SK-N-SH (cell line): Measurements from ENCODE around the gene UFC1. TPM values are rescaled to one million over a fixed set of nuclear protein-coding genes. Genes with fewer than 3 reads are reported as not detected.

Experiments
- CTCF ChIA-PET: fragments of 300-600, 350-600 bp; formaldehyde crosslinking; extraction: SDS; loops from one replicate; lab custom pipeline; 2021; lab: Yijun Ruan, JAX
- POLR2A ChIA-PET: fragments of 350-600 bp; sonication (Branson Sonifier 250); formaldehyde crosslinking; extraction: SDS; loops from one replicate; lab custom pipeline; 2020; ENCODE audit warnings: antibody characterized with exemption, inconsistent platforms; lab: Yijun Ruan, JAX
- DNase-seq: peaks from one replicate; pipeline ENCODE4 v3.0.0; 2012
- H2AFZ ChIP-seq: fragments of 200-600 bp; sonication (generic); 2 replicates; pipeline ENCODE4 v1.8.1; 2016; ENCODE audit warnings: antibody characterized with exemption, mild to moderate bottlenecking, low read depth
- H3F3A ChIP-seq: fragments of 200-600 bp; sonication (generic); replicated peaks from 2 replicates; pipeline ENCODE3; 2016; ENCODE audit warnings: antibody characterized with exemption, mild to moderate bottlenecking; ENCODE audit not compliant: insufficient read depth
- H3K27ac ChIP-seq, 2 experiments: fragments of 200-500 bp in 1 of 2; fragments of 200-600 bp in 1 of 2; sonication (Bioruptor generic) in 1 of 2; sonication (generic), shearing (Covaris generic) in 1 of 2; 2 replicates each; pipeline versions ENCODE4 v1.5.1 to v1.6.1; 2014 to 2016; ENCODE audit warnings: low read depth in 2 of 2, inconsistent platforms in 1 of 2, low read length in 1 of 2, mild to moderate bottlenecking in 1 of 2, mixed read lengths in 1 of 2
- H3K27me3 ChIP-seq: fragments of 200-600 bp; sonication (generic), shearing (Covaris generic); 2 replicates; pipeline ENCODE4 v1.6.1; 2016; ENCODE audit warnings: mixed run types; ENCODE audit not compliant: insufficient read depth
- H3K36me3 ChIP-seq, 2 experiments: fragments of 200-500 bp in 1 of 2; fragments of 200-600 bp in 1 of 2; sonication (Bioruptor generic) in 1 of 2; sonication (generic) in 1 of 2; replicated peaks in 1 of 2; 2 replicates each; pipeline versions ENCODE3 to v1.5.1; 2014 to 2016; ENCODE audit warnings: low read length in 1 of 2, mild to moderate bottlenecking in 1 of 2; ENCODE audit not compliant: insufficient read depth in 2 of 2, control insufficient read depth in 1 of 2
- H3K4me1 ChIP-seq, 2 experiments: fragments of 200-500 bp in 1 of 2; fragments of 200-600 bp in 1 of 2; sonication (Bioruptor generic) in 1 of 2; sonication (generic), shearing (Covaris generic) in 1 of 2; 2 replicates each; pipeline versions ENCODE4 v1.5.1 to v1.6.1; 2014 to 2016; ENCODE audit warnings: low read depth in 1 of 2, low read length in 1 of 2, mixed run types in 1 of 2; ENCODE audit not compliant: insufficient read depth in 2 of 2, control insufficient read depth in 1 of 2
- H3K4me2 ChIP-seq: fragments of 200-600 bp; sonication (generic), shearing (Covaris generic); 2 replicates; pipeline ENCODE4 v1.6.1; 2017; ENCODE audit warnings: mixed run types
- H3K4me3 ChIP-seq, 2 experiments: fragments of 200-500 bp in 1 of 2; fragments of 200-600 bp in 1 of 2; sonication (Bioruptor generic) in 1 of 2; sonication (generic), shearing (Covaris generic) in 1 of 2; 2 replicates each; pipeline versions ENCODE4 v1.5.1 to v1.8.1; 2014 to 2016; ENCODE audit warnings: low read depth in 2 of 2, inconsistent platforms in 1 of 2, low read length in 1 of 2, mild to moderate bottlenecking in 1 of 2, mixed read lengths in 1 of 2, moderate library complexity in 1 of 2
- H3K79me2 ChIP-seq: fragments of 200-600 bp; sonication (generic); 2 replicates; pipeline ENCODE4 v1.8.1; 2017; ENCODE audit warnings: mild to moderate bottlenecking; ENCODE audit not compliant: insufficient read depth
- H3K9ac ChIP-seq: fragments of 200-600 bp; sonication (generic); 2 replicates; pipeline ENCODE4 v1.6.1; 2017; ENCODE audit warnings: mixed run types
- H3K9me2 ChIP-seq: fragments of 200-600 bp; sonication (generic); 2 replicates; pipeline ENCODE4 v1.6.1; 2017; ENCODE audit warnings: mixed run types
- H3K9me3 ChIP-seq: fragments of 200-600 bp; sonication (generic); 2 replicates; pipeline ENCODE4 v1.6.1; 2017; ENCODE audit warnings: mixed run types, mild to moderate bottlenecking, moderate library complexity
- H4K20me1 ChIP-seq: fragments of 200-600 bp; sonication (generic); 2 replicates; pipeline ENCODE4 v1.6.1; 2017; ENCODE audit warnings: mild to moderate bottlenecking, mixed run types; ENCODE audit not compliant: insufficient read depth
- CHD2 ChIP-seq: fragments of 150-350 bp; IDR thresholded peaks from 2 replicates; pipeline ENCODE4 v1.6.1; 2018; ENCODE audit warnings: low read length; ENCODE audit not compliant: partially characterized antibody
- EP300 ChIP-seq, 2 experiments: IDR thresholded peaks; 2 replicates each; pipeline versions ENCODE4 v1.4.0 to v1.6.1; 2012; ENCODE audit warnings: borderline replicate concordance in 1 of 2, low read depth in 1 of 2, low read length in 1 of 2
- FOSL2 ChIP-seq: IDR thresholded peaks from 2 replicates; pipeline ENCODE4 v1.4.0; 2012; ENCODE audit warnings: low read depth, mild to moderate bottlenecking, moderate library complexity, borderline replicate concordance
- FOXM1 ChIP-seq: IDR thresholded peaks from 2 replicates; pipeline ENCODE4 v1.4.0; 2012; ENCODE audit warnings: low read depth, mild to moderate bottlenecking
- JUND ChIP-seq: IDR thresholded peaks from 2 replicates; pipeline ENCODE4 v1.4.0; 2012
- NRF1 ChIP-seq: IDR thresholded peaks from 2 replicates; pipeline ENCODE4 v1.6.1; 2012; ENCODE audit warnings: low read depth, mild to moderate bottlenecking, low read length
- RCOR1 ChIP-seq: fragments of 150-350 bp; IDR thresholded peaks from 2 replicates; pipeline ENCODE4 v1.6.1; 2017; ENCODE audit warnings: antibody characterized with exemption, low read length
- RFX5 ChIP-seq: IDR thresholded peaks from 2 replicates; pipeline ENCODE4 v1.6.1; 2012; ENCODE audit warnings: mild to moderate bottlenecking, improper control_type of control experiment, low read length
- RXRA ChIP-seq: IDR thresholded peaks from 2 replicates; pipeline ENCODE4 v1.4.0; 2012; ENCODE audit warnings: low read depth, mild to moderate bottlenecking, borderline replicate concordance
- SIN3A ChIP-seq: IDR thresholded peaks from 2 replicates; pipeline ENCODE4 v1.6.1; 2012; ENCODE audit warnings: low read depth, mild to moderate bottlenecking, low read length, moderate library complexity, borderline replicate concordance
- SMC3 ChIP-seq: IDR thresholded peaks from 2 replicates; pipeline ENCODE4 v1.6.1; 2012; ENCODE audit warnings: low read depth, low read length, improper control_type of control experiment
- TAF1 ChIP-seq: IDR thresholded peaks from 2 replicates; pipeline ENCODE4 v1.6.1; 2012; ENCODE audit warnings: low read depth, mild to moderate bottlenecking, low read length, moderate library complexity, borderline replicate concordance
- TEAD4 ChIP-seq: IDR thresholded peaks from 2 replicates; pipeline ENCODE4 v1.4.0; 2012; ENCODE audit warnings: mild to moderate bottlenecking, borderline replicate concordance; ENCODE audit not compliant: insufficient read depth
- WGBS: methylation state at CpG from one replicate; pipeline ENCODE4 v1.1.6; 2017; ENCODE audit warnings: low lambda C conversion rate; 5-methylcytosine and 5-hydroxymethylcytosine counted together
- polyA plus RNA-seq, 3 experiments: library from polyadenylated mRNA; depleted of rRNA; stranded (reverse); fragments of >200 nt; gene quantifications; 2 replicates each; pipeline ENCODE4 v1.2.3, GENCODE V29; 2012
- TF ChIP-seq, protein P1 (sequence below): IDR thresholded peaks from 2 replicates; pipeline ENCODE4 v1.4.0; 2012; ENCODE audit warnings: low read depth
- TF ChIP-seq, protein P2 (sequence below): fragments of 150-350 bp; IDR thresholded peaks from 2 replicates; pipeline ENCODE4 v1.6.1; 2016; ENCODE audit warnings: mild to moderate bottlenecking, low read depth, low read length
- TF ChIP-seq, protein P3 (sequence below): IDR thresholded peaks from 2 replicates; pipeline ENCODE4; 2012
- TF ChIP-seq, protein P4 (sequence below): IDR thresholded peaks from 2 replicates; pipeline ENCODE4 v1.6.1; 2012; ENCODE audit warnings: mild to moderate bottlenecking, low read depth, low read length, moderate library complexity
- TF ChIP-seq, protein P5 (sequence below): fragments of 150-350 bp; IDR thresholded peaks from 2 replicates; pipeline ENCODE4 v1.6.1; 2017; ENCODE audit warnings: antibody characterized with exemption, low read length, low read depth, borderline replicate concordance
- TF ChIP-seq, protein P6 (sequence below): fragments of 200-600 bp; sonication (generic); IDR thresholded peaks from 2 replicates; pipeline ENCODE4 v1.6.1; 2017; ENCODE audit warnings: antibody characterized with exemption, mild to moderate bottlenecking, moderate library complexity

Gene UFC1
- polyA plus RNA-seq, 1 of the 3 experiments (the other 2 are of a cell fraction): 150 TPM

DNA sequence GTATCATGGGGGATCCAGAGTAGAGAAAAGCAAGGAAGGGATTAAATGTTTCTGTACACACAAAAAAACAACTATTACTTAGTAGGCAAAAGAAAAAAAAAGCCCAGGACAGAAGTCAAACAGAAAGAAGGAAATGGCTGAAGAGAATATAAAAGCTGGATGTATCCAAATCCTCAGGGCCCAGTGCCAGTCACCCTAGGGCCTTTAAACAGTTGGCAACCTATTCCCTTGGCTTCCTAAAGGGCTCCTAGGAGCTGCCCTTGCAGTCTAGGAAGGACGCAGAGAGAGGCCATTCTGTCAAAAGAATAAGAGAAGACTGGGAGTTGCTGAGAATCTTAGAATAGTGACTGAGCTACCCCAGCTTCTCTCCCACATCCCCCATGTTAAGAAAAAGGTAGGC lies 18.6 kb downstream of the UFC1 start:
- DNase-seq: no peak
- Histone ChIP-seq H3K9me2 (no peaks in the 10 kb centered on the region), H3K27ac (no peak overlapping the region), H3K4me1 (peaks cover 0 to 17% of the 10 kb centered on the region in 2 experiments; a peak in 1 of 4 replicates), H3K9me3 (no peaks in the 10 kb centered on the region), H3K9ac (no peak overlapping the region), H3K4me2 (no peak overlapping the region), H3K4me3 (no peak overlapping the region)
- WGBS: 71% methylated on average over 1 of the region's 1 CpG
- CTCF ChIA-PET: no interaction called here
- TF ChIP-seq, protein P1, sequence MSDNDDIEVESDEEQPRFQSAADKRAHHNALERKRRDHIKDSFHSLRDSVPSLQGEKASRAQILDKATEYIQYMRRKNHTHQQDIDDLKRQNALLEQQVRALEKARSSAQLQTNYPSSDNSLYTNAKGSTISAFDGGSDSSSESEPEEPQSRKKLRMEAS: no peak
- TF ChIP-seq TEAD4 (no peak), RFX5 (no peak), EP300 (IDR thresholded peaks at IDR 0.05; ENCODE audit: borderline replicate concordance in 1 of 2, low read depth in 1 of 2, low read length in 1 of 2) (no peak), RCOR1 (no peak), CHD2 (no peak), SIN3A (no peak), SMC3 (no peak), FOXM1 (no peak), RXRA (no peak), TAF1 (no peak), NRF1 (no peak), FOSL2 (no peak), JUND (no peak)
- TF ChIP-seq, protein P2, sequence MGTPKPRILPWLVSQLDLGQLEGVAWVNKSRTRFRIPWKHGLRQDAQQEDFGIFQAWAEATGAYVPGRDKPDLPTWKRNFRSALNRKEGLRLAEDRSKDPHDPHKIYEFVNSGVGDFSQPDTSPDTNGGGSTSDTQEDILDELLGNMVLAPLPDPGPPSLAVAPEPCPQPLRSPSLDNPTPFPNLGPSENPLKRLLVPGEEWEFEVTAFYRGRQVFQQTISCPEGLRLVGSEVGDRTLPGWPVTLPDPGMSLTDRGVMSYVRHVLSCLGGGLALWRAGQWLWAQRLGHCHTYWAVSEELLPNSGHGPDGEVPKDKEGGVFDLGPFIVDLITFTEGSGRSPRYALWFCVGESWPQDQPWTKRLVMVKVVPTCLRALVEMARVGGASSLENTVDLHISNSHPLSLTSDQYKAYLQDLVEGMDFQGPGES: no peak
- TF ChIP-seq, protein P3, sequence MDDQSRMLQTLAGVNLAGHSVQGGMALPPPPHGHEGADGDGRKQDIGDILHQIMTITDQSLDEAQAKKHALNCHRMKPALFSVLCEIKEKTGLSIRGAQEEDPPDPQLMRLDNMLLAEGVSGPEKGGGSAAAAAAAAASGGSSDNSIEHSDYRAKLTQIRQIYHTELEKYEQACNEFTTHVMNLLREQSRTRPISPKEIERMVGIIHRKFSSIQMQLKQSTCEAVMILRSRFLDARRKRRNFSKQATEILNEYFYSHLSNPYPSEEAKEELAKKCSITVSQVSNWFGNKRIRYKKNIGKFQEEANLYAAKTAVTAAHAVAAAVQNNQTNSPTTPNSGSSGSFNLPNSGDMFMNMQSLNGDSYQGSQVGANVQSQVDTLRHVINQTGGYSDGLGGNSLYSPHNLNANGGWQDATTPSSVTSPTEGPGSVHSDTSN: no peak
- TF ChIP-seq, protein P4, sequence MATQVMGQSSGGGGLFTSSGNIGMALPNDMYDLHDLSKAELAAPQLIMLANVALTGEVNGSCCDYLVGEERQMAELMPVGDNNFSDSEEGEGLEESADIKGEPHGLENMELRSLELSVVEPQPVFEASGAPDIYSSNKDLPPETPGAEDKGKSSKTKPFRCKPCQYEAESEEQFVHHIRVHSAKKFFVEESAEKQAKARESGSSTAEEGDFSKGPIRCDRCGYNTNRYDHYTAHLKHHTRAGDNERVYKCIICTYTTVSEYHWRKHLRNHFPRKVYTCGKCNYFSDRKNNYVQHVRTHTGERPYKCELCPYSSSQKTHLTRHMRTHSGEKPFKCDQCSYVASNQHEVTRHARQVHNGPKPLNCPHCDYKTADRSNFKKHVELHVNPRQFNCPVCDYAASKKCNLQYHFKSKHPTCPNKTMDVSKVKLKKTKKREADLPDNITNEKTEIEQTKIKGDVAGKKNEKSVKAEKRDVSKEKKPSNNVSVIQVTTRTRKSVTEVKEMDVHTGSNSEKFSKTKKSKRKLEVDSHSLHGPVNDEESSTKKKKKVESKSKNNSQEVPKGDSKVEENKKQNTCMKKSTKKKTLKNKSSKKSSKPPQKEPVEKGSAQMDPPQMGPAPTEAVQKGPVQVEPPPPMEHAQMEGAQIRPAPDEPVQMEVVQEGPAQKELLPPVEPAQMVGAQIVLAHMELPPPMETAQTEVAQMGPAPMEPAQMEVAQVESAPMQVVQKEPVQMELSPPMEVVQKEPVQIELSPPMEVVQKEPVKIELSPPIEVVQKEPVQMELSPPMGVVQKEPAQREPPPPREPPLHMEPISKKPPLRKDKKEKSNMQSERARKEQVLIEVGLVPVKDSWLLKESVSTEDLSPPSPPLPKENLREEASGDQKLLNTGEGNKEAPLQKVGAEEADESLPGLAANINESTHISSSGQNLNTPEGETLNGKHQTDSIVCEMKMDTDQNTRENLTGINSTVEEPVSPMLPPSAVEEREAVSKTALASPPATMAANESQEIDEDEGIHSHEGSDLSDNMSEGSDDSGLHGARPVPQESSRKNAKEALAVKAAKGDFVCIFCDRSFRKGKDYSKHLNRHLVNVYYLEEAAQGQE: no peak
- TF ChIP-seq, protein P5, sequence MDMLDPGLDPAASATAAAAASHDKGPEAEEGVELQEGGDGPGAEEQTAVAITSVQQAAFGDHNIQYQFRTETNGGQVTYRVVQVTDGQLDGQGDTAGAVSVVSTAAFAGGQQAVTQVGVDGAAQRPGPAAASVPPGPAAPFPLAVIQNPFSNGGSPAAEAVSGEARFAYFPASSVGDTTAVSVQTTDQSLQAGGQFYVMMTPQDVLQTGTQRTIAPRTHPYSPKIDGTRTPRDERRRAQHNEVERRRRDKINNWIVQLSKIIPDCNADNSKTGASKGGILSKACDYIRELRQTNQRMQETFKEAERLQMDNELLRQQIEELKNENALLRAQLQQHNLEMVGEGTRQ: no peak
- TF ChIP-seq, protein P6, sequence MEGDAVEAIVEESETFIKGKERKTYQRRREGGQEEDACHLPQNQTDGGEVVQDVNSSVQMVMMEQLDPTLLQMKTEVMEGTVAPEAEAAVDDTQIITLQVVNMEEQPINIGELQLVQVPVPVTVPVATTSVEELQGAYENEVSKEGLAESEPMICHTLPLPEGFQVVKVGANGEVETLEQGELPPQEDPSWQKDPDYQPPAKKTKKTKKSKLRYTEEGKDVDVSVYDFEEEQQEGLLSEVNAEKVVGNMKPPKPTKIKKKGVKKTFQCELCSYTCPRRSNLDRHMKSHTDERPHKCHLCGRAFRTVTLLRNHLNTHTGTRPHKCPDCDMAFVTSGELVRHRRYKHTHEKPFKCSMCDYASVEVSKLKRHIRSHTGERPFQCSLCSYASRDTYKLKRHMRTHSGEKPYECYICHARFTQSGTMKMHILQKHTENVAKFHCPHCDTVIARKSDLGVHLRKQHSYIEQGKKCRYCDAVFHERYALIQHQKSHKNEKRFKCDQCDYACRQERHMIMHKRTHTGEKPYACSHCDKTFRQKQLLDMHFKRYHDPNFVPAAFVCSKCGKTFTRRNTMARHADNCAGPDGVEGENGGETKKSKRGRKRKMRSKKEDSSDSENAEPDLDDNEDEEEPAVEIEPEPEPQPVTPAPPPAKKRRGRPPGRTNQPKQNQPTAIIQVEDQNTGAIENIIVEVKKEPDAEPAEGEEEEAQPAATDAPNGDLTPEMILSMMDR: no peak
- TF ChIP-seq, all 33 proteins: peak for 0
- Histone ChIP-seq H3K27me3 (no peaks in the 10 kb centered on the region), H3K36me3 (peaks cover 37 to 61% of the 10 kb centered on the region in 2 experiments), H4K20me1 (no peaks in the 10 kb centered on the region), H3F3A (no peaks in the 10 kb centered on the region), H2AFZ (no peak overlapping the region), H3K79me2 (peaks cover 17% of the 10 kb centered on the region)
- POLR2A ChIA-PET: no interaction called here
